ENCODE results near the gene SLC46A3.

GRCh38 chr13:28654276-28654675 lies 64.5 kb downstream of the SLC46A3 start:
- TF ChIP-seq CTCF (IDR thresholded peaks at IDR 0.05 in 2 of 3, conservative IDR thresholded peaks at IDR 0.05 in 1 of 3; ENCODE audit: control insufficient read depth in 2 of 3, extremely low read depth in 1 of 3, insufficient read depth in 1 of 3, low read depth in 3 of 3, low read length in 3 of 3) (no peak), POLR2AphosphoS5 (IDR thresholded peaks at IDR 0.05; ENCODE audit: low read length) (no peak), HDAC6 (IDR thresholded peaks at IDR 0.05; ENCODE audit: unreplicated experiment) (no peak), RAD21 (IDR thresholded peaks at IDR 0.05; ENCODE audit: insufficient read depth, low read depth, low read length) (no peak), CHD2 (IDR thresholded peaks at IDR 0.05; ENCODE audit: borderline replicate concordance, low read depth, low read length) (no peak)

Data from GM12878 (cell line).